ENCODE data around the gene IL5RA. TPM values are rescaled to one million over a fixed set of nuclear protein-coding genes. Genes with fewer than 3 reads are reported as not detected.

The IL5RA gene
- total RNA-seq, 4 donors from 2014 or later, result 0.15 to 0.81 (median 0.72) TPM; not detected in 1

DNA sequence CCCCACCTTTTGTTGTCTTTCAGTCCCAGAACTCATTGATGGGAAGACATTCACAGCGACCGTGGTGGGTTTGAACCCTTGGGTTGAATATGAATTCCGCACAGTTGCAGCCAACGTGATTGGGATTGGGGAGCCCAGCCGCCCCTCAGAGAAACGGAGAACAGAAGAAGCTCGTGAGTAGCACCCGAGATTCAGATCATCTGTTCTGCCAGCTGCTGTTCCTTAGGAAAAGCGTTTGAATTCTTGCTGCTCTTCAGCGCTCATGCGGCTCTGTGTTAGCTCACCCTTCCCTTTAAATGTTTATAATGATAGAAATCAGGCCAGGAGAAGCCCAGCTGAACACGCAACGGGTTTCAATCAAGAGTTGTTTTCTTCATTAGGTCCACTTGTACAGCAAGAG lies 73.0 kb downstream of the IL5RA start:
- no peaks in the 10 kb centered on the region for H3K4me1 ChIP-seq
- no peaks in the 10 kb centered on the region for H3K27me3 ChIP-seq
- TF ChIP-seq EP300 (IDR thresholded peaks at IDR 0.05) (no peak), POLR2AphosphoS5 (IDR thresholded peaks at IDR 0.05) (no peak), POLR2A (IDR thresholded peaks at IDR 0.05) (no peak)
- TF ChIP-seq, protein P1, sequence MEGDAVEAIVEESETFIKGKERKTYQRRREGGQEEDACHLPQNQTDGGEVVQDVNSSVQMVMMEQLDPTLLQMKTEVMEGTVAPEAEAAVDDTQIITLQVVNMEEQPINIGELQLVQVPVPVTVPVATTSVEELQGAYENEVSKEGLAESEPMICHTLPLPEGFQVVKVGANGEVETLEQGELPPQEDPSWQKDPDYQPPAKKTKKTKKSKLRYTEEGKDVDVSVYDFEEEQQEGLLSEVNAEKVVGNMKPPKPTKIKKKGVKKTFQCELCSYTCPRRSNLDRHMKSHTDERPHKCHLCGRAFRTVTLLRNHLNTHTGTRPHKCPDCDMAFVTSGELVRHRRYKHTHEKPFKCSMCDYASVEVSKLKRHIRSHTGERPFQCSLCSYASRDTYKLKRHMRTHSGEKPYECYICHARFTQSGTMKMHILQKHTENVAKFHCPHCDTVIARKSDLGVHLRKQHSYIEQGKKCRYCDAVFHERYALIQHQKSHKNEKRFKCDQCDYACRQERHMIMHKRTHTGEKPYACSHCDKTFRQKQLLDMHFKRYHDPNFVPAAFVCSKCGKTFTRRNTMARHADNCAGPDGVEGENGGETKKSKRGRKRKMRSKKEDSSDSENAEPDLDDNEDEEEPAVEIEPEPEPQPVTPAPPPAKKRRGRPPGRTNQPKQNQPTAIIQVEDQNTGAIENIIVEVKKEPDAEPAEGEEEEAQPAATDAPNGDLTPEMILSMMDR (IDR thresholded peaks at IDR 0.05), result no peak
- H3K36me3 ChIP-seq, result no peaks in the 10 kb centered on the region
- WGBS, 2 donors (ENCODE audit: low coverage in 1 of 2), result 88 to 90% methylated on average over 10 to 13 of the region's 13 CpGs
- H3K27ac ChIP-seq, result no peak overlapping the region
- no peak overlapping the region for H3K4me3 ChIP-seq
- no peaks in the 10 kb centered on the region for H3K9me3 ChIP-seq
- no peak for ATAC-seq

DNA sequence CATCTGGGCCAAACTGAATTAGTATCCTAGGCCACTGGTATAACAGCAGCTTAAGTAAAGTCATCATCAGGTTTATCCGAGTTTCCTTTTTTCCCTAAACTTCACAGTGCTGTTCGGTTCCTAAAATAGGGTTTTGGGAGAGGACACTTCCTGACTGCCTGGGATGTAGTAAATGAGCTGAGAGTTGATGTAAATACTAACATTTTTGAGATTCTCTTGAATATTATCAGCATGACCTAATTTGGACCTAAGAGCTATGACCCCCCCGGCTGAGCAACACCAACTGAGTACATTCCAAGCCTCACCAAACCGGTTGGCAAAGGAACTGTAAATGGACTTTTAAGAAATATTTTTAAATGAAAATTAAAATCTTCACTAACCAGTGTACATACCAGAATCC lies 78.8 kb downstream of the IL5RA start:
- no peak overlapping the region for H3K27ac ChIP-seq
- WGBS, 2 donors (ENCODE audit: low coverage in 1 of 2), result 15 to 34% methylated on average over 3 to 4 of the region's 4 CpGs
- H3K27me3 ChIP-seq, result no peaks in the 10 kb centered on the region
- no peaks in the 10 kb centered on the region for H3K36me3 ChIP-seq
- no peaks in the 10 kb centered on the region for H3K4me1 ChIP-seq
- H3K4me3 ChIP-seq, result no peak overlapping the region
- TF ChIP-seq POLR2A (IDR thresholded peaks at IDR 0.05) (no peak), EP300 (IDR thresholded peaks at IDR 0.05) (no peak), POLR2AphosphoS5 (IDR thresholded peaks at IDR 0.05) (no peak)
- TF ChIP-seq, protein P1 (IDR thresholded peaks at IDR 0.05), result no peak
- no peak for ATAC-seq
- no peaks in the 10 kb centered on the region for H3K9me3 ChIP-seq

DNA sequence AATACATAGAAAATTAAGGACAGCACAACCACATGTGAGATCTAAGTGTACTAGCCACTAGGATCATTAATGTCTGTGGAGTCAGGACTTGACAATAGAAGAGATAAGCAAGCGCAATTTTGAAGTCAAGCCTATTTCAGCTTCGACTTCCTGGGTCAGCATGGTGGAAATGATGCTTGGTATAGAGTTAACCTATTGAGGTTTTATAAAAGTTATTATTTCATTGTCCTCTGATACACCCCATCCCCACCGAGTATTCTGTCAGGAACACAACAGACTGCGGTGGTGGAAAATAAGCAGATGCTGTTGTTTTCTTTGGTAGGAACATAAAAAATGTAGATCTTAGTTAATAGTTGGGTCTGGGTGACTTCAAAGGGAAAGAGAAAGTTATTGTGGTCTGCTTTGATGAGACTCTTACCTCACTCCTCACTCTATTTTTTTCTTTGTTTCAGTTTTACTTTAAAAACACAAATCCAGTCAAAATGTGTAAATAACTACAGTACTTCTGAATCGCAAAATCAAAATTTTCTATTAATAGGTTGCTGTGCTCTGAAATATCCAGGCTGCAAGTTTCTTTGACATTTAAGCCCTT lies 82.1 kb downstream of the IL5RA start:
- Histone ChIP-seq H3K4me1 (no peaks in the 10 kb centered on the region), H3K4me3 (no peak overlapping the region), H3K27me3 (no peaks in the 10 kb centered on the region), H3K9me3 (no peaks in the 10 kb centered on the region), H3K36me3 (no peaks in the 10 kb centered on the region), H3K27ac (no peak overlapping the region)
- 72 to 78% methylated on average over 5 of the region's 5 CpGs for WGBS, 2 donors (ENCODE audit: low coverage in 1 of 2)
- ATAC-seq, result no peak
- TF ChIP-seq POLR2A (IDR thresholded peaks at IDR 0.05) (no peak), EP300 (IDR thresholded peaks at IDR 0.05) (no peak), POLR2AphosphoS5 (IDR thresholded peaks at IDR 0.05) (no peak)
- TF ChIP-seq, protein P1 (IDR thresholded peaks at IDR 0.05), result no peak

- H3K36me3 ChIP-seq, result no peaks in the 10 kb centered on the region
- no peak overlapping the region for H3K27ac ChIP-seq
- no peak overlapping the region for H3K4me3 ChIP-seq
- H3K27me3 ChIP-seq, result no peaks in the 10 kb centered on the region
- no peak for ATAC-seq
- TF ChIP-seq, protein P1 (IDR thresholded peaks at IDR 0.05), result no peak
- TF ChIP-seq POLR2AphosphoS5 (IDR thresholded peaks at IDR 0.05), result no peak
- no peaks in the 10 kb centered on the region for H3K9me3 ChIP-seq
- WGBS, 2 donors (ENCODE audit: low coverage in 1 of 2), result 48 to 56% methylated on average over 6 to 7 of the region's 7 CpGs
- no peaks in the 10 kb centered on the region for H3K4me1 ChIP-seq
Observed at GRCh38 chr3:3023111-3023745, 86.9 kb downstream of the IL5RA start.

GRCh38 chr3:3020209-3020608 lies 90.0 kb downstream of the IL5RA start:
- Histone ChIP-seq H3K36me3 (no peaks in the 10 kb centered on the region), H3K27ac (no peak overlapping the region), H3K4me3 (no peak overlapping the region), H3K4me1 (no peaks in the 10 kb centered on the region), H3K27me3 (no peaks in the 10 kb centered on the region), H3K9me3 (no peaks in the 10 kb centered on the region)
- WGBS, 2 donors (ENCODE audit: low coverage in 1 of 2), result 75 to 82% methylated on average over 7 of the region's 7 CpGs
- ATAC-seq, result no peak
- no peak for TF ChIP-seq POLR2AphosphoS5 (IDR thresholded peaks at IDR 0.05)
- TF ChIP-seq, protein P1 (IDR thresholded peaks at IDR 0.05), result no peak
- no peak for TF ChIP-seq POLR2A (IDR thresholded peaks at IDR 0.05)
- TF ChIP-seq EP300 (IDR thresholded peaks at IDR 0.05), result no peak

Measured in gastroesophageal sphincter (tissue), 4 donors.